Fibroblast of lung (primary cell): ENCODE data around the gene MOV10. TPM values are rescaled to one million over a fixed set of nuclear protein-coding genes. Genes with fewer than 3 reads are reported as not detected.

Source experiments
- DNase-seq, 2 donors: peaks; one replicate each; pipeline versions ENCODE4 v3.0.0 to v3.0.0-alpha.2; 2010; ENCODE audit warnings: low read depth in 2 of 2
- H2AFZ ChIP-seq: 2 replicates; pipeline ENCODE4 v1.5.1; 2012; ENCODE audit warnings: low read length, control low read depth, inconsistent platforms
- H3K27ac ChIP-seq: 2 replicates; pipeline ENCODE4 v1.5.1; 2011; ENCODE audit warnings: low read length, control low read depth; ENCODE audit not compliant: insufficient read depth
- H3K27me3 ChIP-seq: 2 replicates; pipeline ENCODE4 v1.5.1; 2011; ENCODE audit warnings: mild to moderate bottlenecking, low read length; ENCODE audit not compliant: control insufficient read depth, insufficient read depth
- H3K36me3 ChIP-seq: 2 replicates; pipeline ENCODE4 v1.5.1; 2011; ENCODE audit warnings: low read length; ENCODE audit not compliant: control insufficient read depth, insufficient read depth
- H3K4me1 ChIP-seq: 2 replicates; pipeline ENCODE4 v1.5.1; 2011; ENCODE audit warnings: low read length; ENCODE audit not compliant: control insufficient read depth, insufficient read depth; ENCODE audit errors: extremely low read depth
- H3K4me2 ChIP-seq: 2 replicates; pipeline ENCODE4 v1.5.1; 2011; ENCODE audit warnings: low read length, control low read depth; ENCODE audit not compliant: insufficient read depth; ENCODE audit errors: extremely low read depth
- H3K4me3 ChIP-seq, 4 experiments: fragments of 200-600 bp in 1 of 4; sonication (generic) in 1 of 4; replicated peaks in 1 of 4; 2 replicates each; pipeline ENCODE4 v1.5.1; 2011 to 2016; ENCODE audit warnings: low read length in 4 of 4, low read depth in 3 of 4, mild to moderate bottlenecking in 3 of 4, control low read depth in 2 of 4, inconsistent platforms in 1 of 4, mixed read lengths in 1 of 4; ENCODE audit not compliant: insufficient read depth in 1 of 4; ENCODE audit errors: control extremely low read depth in 1 of 4
- H3K79me2 ChIP-seq: 2 replicates; pipeline ENCODE4 v1.5.1; 2012; ENCODE audit warnings: mild to moderate bottlenecking, low read length, inconsistent platforms; ENCODE audit not compliant: control insufficient read depth, insufficient read depth
- H3K9ac ChIP-seq: 2 replicates; pipeline ENCODE4 v1.5.1; 2011; ENCODE audit warnings: mild to moderate bottlenecking, low read length, control low read depth; ENCODE audit not compliant: insufficient read depth
- H3K9me3 ChIP-seq: 2 replicates; pipeline ENCODE4 v1.5.1; 2012; ENCODE audit warnings: low read depth, low read length; ENCODE audit not compliant: control insufficient read depth, insufficient read depth
- H4K20me1 ChIP-seq: 2 replicates; pipeline ENCODE4 v1.5.1; 2011; ENCODE audit warnings: low read length; ENCODE audit not compliant: control insufficient read depth, insufficient read depth; ENCODE audit errors: extremely low read depth
- CTCF ChIP-seq, 2 donors: IDR thresholded peaks in 1 of 2; conservative IDR thresholded peaks in 1 of 2; 1 replicate in 1 of 2; 2 replicates in 1 of 2; pipeline ENCODE4 v1.5.1; 2011 to 2012; ENCODE audit warnings: low read length in 2 of 2, control low read depth in 1 of 2, inconsistent platforms in 1 of 2, low read depth in 1 of 2, mild to moderate bottlenecking in 1 of 2
- EZH2 ChIP-seq: IDR thresholded peaks from 2 replicates; pipeline ENCODE4 v1.5.1; 2012; ENCODE audit warnings: low read length, control low read depth, mild to moderate bottlenecking; ENCODE audit errors: missing control alignments
- polyA plus RNA-seq, 2 donors: library from polyadenylated mRNA; depleted of rRNA in 1 of 2; stranded (reverse) in 1 of 2; unstranded in 1 of 2; fragments of >200 nt; gene quantifications; 2 replicates each; pipeline ENCODE4 v1.2.1, GENCODE V29; 2011 to 2012; ENCODE audit warnings: missing spikeins in 1 of 2
- total RNA-seq: library from RNA; depleted of rRNA; stranded (reverse); fragments of >200 nt; gene quantifications from 2 replicates; pipeline ENCODE4 v1.2.1, GENCODE V29; 2014

The MOV10 gene
- total and polyA plus RNA-seq, 2 donors (not counting 1 experiment from before 2014, with no cell fraction given): 39.6 to 42.9 TPM

DNA sequence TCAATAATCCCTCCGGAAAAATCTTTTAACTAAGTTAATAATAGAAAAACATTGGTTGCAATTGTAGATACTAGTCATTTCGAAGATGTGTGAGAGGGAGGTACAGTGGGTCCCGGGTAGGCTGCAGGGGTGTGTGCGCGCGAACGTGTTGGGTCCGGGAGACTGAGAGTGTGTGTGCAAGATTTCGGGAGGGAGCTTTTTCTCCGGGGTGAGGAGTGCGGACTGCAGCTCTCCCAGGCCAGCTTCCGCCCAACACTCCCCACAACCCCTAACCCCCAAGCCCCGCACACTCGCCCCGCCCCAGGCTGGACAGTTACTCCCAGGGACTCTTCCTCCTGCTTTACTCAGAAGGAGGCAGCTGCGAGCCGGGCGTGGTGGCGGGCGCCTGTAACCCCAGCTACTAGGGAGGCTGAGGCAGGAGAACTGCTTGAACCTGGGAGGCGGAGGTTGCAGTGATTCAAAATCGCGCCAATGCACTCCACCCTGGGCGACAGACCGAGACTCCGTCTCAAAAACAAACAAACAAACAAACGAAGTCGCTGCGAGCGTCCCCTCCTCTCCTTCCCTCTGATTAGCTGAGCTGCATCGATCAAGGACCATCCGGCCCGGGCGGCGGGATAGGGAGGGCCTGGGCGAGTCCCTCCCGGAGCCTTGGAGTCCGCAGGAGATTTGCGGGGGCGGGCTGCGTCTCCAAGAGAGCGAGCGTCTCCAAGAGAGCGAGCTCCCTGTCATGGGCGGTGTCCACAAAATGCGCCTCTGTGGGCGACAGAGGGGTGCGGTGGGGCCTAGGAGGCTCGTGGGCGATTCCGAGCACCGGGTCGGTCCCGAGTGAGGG is 68.9 kb downstream of the MOV10 start:
- no peaks in the 10 kb centered on the region for H3K9me3 ChIP-seq
- H3K9ac ChIP-seq: no peak overlapping the region
- H3K27me3 ChIP-seq: peaks cover 6% of the 10 kb centered on the region
- H3K4me2 ChIP-seq: peak overlapping the region; percentile 78
- no peaks in the 10 kb centered on the region for H3K36me3 ChIP-seq
- H2AFZ ChIP-seq: peak overlapping the region; percentile 55
- H3K4me1 ChIP-seq: no peaks in the 10 kb centered on the region
- peak in 1 of 2 donors; percentile 50 for DNase-seq
- no peaks in the 10 kb centered on the region for H4K20me1 ChIP-seq
- H3K4me3 ChIP-seq: peak overlapping the region; percentile 13 to 28 (median 24)
- TF ChIP-seq CTCF (conservative IDR thresholded peaks at IDR 0.05 in 1 of 2, IDR thresholded peaks at IDR 0.05 in 1 of 2; ENCODE audit: low read depth in 1 of 2, low read length in 2 of 2): no peak
- no peak for TF ChIP-seq EZH2
- no peaks in the 10 kb centered on the region for H3K79me2 ChIP-seq
- no peak overlapping the region for H3K27ac ChIP-seq

GRCh38 chr1:112744009-112744578 is 69.6 kb downstream of the MOV10 start:
- no peaks in the 10 kb centered on the region for H3K4me1 ChIP-seq
- H3K9ac ChIP-seq: no peak overlapping the region
- no peaks in the 10 kb centered on the region for H3K9me3 ChIP-seq
- no peaks in the 10 kb centered on the region for H3K36me3 ChIP-seq
- peak overlapping the region; percentile 55 for H2AFZ ChIP-seq
- no peaks in the 10 kb centered on the region for H4K20me1 ChIP-seq
- TF ChIP-seq EZH2 (no peak), CTCF (conservative IDR thresholded peaks at IDR 0.05 in 1 of 2, IDR thresholded peaks at IDR 0.05 in 1 of 2; ENCODE audit: low read depth in 1 of 2, low read length in 2 of 2) (peak; percentile 47 to 57)
- H3K4me2 ChIP-seq: peak overlapping the region; percentile 78
- no peaks in the 10 kb centered on the region for H3K79me2 ChIP-seq
- H3K4me3 ChIP-seq: peak overlapping the region; percentile 13 to 28 (median 24)
- H3K27me3 ChIP-seq: peaks cover 6% of the 10 kb centered on the region
- H3K27ac ChIP-seq: no peak overlapping the region
- peak; percentile 50 to 61 for DNase-seq

- Histone ChIP-seq H2AFZ (no peak overlapping the region), H3K79me2 (no peaks in the 10 kb centered on the region)
Observed at GRCh38 chr1:112748396-112748795, 73.9 kb downstream of the MOV10 start.

More at GRCh38 chr1:112748396-112748795, 73.9 kb downstream of the MOV10 start:
- DNase-seq: no peak
- no peak overlapping the region for H3K27ac ChIP-seq
- H3K9me3 ChIP-seq: no peaks in the 10 kb centered on the region
- no peaks in the 10 kb centered on the region for H4K20me1 ChIP-seq
- no peak overlapping the region for H3K4me2 ChIP-seq
- H3K27me3 ChIP-seq: peaks cover 6% of the 10 kb centered on the region
- H3K4me3 ChIP-seq: no peak overlapping the region
- H3K9ac ChIP-seq: no peak overlapping the region
- TF ChIP-seq EZH2: no peak
- TF ChIP-seq CTCF (conservative IDR thresholded peaks at IDR 0.05 in 1 of 2, IDR thresholded peaks at IDR 0.05 in 1 of 2; ENCODE audit: low read depth in 1 of 2, low read length in 2 of 2): no peak
- H3K36me3 ChIP-seq: no peaks in the 10 kb centered on the region
- H3K4me1 ChIP-seq: no peaks in the 10 kb centered on the region
